ENCODE measurements around the gene DHX57. TPM values are rescaled to one million over a fixed set of nuclear protein-coding genes. Genes with fewer than 3 reads are reported as not detected.

Gene DHX57
- total RNA-seq, 1 donor from 2014 or later = 11.0 TPM

DNA sequence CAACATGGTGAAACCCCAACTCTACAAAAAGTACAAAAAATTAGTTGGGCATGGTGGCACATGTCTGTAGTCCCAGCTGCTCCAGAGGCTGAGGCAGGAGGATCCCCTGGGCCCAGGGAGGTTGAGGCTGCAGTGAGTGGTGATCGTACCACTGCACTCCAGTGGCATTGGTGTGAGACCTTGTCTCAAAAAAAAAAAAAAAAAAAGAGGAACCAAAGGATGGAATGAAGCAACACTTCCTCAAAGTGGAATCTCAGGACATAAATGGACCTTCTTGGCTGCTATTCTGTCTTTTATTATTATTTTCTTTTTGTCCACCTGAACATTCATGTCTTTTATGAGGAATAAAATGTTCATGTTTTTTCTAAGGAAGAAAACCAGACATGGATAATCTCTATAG is 84.0 kb downstream of the DHX57 start:
- H3K4me3 ChIP-seq (ENCODE audit: low read depth, low read length) = no peak overlapping the region

DNA sequence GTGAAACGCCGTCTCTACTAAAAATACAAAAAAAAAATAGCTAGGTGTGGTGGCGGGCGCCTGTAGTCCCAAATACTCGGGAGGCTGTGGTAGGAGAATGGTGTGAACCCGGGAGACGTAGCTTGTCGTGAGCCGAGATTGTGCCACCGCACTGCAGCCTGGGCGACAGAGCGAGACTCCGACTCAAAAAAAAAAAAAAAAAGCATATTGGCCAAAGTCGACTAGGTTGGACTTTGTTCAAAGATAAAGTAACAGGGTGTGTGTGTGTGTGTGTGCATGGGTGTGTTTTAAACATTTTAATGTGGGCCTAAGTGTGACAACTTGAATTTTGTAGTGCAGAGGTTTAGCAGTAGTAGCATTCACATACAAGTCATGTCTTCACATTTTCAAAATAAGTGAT is 86.0 kb downstream of the DHX57 start:
- H3K4me3 ChIP-seq (ENCODE audit: low read depth, low read length) = no peak overlapping the region
- no peak for DNase-seq (ENCODE audit: low read depth)
- TF ChIP-seq, protein P1, sequence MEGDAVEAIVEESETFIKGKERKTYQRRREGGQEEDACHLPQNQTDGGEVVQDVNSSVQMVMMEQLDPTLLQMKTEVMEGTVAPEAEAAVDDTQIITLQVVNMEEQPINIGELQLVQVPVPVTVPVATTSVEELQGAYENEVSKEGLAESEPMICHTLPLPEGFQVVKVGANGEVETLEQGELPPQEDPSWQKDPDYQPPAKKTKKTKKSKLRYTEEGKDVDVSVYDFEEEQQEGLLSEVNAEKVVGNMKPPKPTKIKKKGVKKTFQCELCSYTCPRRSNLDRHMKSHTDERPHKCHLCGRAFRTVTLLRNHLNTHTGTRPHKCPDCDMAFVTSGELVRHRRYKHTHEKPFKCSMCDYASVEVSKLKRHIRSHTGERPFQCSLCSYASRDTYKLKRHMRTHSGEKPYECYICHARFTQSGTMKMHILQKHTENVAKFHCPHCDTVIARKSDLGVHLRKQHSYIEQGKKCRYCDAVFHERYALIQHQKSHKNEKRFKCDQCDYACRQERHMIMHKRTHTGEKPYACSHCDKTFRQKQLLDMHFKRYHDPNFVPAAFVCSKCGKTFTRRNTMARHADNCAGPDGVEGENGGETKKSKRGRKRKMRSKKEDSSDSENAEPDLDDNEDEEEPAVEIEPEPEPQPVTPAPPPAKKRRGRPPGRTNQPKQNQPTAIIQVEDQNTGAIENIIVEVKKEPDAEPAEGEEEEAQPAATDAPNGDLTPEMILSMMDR (conservative IDR thresholded peaks at IDR 0.05; ENCODE audit: low read depth, low read length) = no peak

More for the DNA sequence above, 84.0 kb downstream of the DHX57 start:
- TF ChIP-seq, protein P1 (conservative IDR thresholded peaks at IDR 0.05; ENCODE audit: low read depth, low read length) = no peak
- no peak for DNase-seq (ENCODE audit: low read depth)

DNA sequence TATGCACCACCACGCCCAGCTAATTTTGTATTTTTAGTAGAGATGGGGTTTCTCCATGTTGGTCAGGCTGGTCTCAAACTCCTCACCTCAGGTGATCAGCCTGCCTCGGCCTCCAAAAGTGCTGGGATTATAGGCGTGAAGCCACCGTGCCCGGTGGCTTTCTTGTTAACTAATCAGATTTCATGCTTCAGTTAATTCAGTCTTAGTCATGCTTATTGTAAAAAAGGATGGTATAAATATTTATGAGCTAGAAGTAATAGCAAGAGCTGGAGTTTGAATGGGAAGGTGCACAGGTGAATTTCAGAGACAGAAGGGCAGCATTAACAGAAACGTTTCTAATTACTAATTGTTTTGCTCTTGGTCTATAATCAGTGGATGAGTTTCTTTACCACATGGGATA is 87.4 kb downstream of the DHX57 start:
- TF ChIP-seq, protein P1 (conservative IDR thresholded peaks at IDR 0.05; ENCODE audit: low read depth, low read length) = no peak
- no peak overlapping the region for H3K4me3 ChIP-seq (ENCODE audit: low read depth, low read length)
- peak; percentile 38 for DNase-seq (ENCODE audit: low read depth)

DNA sequence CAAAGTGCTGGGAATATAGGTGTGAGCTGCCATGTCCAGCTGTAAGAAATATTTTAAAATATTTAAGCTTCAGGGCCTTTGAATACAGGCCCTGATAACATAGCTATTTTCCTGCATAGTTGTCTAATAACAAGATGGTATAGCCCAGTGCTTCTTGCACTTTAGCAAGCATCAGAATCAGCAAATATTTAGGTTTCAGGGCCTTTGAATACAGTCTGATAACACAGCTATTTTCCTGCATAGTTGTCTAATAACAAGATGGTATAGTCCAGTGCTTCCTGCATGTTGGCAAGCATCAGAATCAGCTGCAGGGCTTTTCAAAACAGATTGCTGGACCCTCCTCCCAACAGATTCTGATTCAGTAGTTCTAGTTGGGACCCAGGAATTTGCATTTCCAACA is 92.1 kb downstream of the DHX57 start:
- TF ChIP-seq, protein P1 (conservative IDR thresholded peaks at IDR 0.05; ENCODE audit: low read depth, low read length) = no peak
- no peak overlapping the region for H3K4me3 ChIP-seq (ENCODE audit: low read depth, low read length)
- DNase-seq (ENCODE audit: low read depth) = no peak

DNA sequence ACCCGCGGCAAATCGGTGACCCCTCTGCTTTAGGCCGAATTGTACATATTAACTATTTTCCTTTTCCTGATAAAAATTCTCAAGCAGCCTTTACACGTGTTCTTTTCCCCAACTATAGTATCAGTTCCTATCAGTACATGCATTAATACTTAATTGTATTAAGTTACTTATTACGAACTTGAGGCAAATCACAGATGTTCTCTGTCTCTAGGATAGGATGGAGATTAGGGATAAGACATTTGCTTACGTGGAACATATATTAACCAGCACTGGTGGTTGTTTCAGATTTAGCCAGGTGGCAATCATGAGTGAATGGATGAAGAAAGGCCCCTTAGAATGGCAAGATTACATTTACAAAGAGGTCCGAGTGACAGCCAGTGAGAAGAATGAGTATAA is 97.0 kb downstream of the DHX57 start:
- DNase-seq (ENCODE audit: low read depth) = no peak
- TF ChIP-seq, protein P1 (conservative IDR thresholded peaks at IDR 0.05; ENCODE audit: low read depth, low read length) = no peak
- peak overlapping the region; percentile 88 for H3K4me3 ChIP-seq (ENCODE audit: low read depth, low read length)

DNA sequence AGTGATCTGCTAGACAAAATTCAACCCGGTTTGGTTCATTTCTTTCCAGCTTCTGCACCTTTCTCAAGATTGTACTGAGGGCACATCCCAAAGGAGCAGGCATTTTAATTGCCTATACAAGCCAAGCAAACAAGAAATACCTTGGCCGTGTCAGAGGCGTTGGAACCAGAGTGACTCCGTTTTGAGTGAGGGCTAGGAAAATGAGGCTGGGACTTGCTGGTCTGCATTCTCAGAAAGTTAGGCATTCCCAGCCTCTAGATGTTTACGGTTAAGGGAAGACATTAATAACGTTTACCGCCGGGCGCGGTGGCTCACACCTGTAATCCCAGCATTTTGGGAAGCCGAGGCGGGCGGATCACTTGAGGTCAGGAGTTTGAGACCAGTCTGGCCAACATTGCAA is 99.2 kb downstream of the DHX57 start:
- TF ChIP-seq, protein P1 (conservative IDR thresholded peaks at IDR 0.05; ENCODE audit: low read depth, low read length) = no peak
- no peak for DNase-seq (ENCODE audit: low read depth)
- H3K4me3 ChIP-seq (ENCODE audit: low read depth, low read length) = no peak overlapping the region

DNA sequence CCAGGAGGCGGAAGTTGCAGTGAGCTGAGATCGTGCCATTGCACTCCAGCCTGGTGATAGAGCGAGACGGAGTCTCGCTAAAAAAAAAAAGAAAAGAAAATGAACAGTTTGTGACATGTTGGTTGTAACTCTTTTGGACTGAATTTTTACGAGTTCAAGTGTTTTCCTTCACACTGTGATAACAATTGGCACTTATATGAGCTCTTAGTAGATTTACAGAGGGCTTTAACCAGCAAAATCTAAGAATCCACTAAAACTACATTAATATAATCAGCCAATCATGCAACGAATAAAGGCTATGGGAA is 99.9 kb downstream of the DHX57 start:
- no peak for DNase-seq (ENCODE audit: low read depth)
- H3K4me3 ChIP-seq (ENCODE audit: low read depth, low read length) = no peak overlapping the region
- TF ChIP-seq, protein P1 (conservative IDR thresholded peaks at IDR 0.05; ENCODE audit: low read depth, low read length) = no peak
